Measurements from ENCODE around the gene KDM8. TPM values are rescaled to one million over a fixed set of nuclear protein-coding genes. Genes with fewer than 3 reads are reported as not detected.
A peak's percentile ranks its signal among the peaks of the same experiment; 100 is the strongest.

Gene KDM8
- polyA plus RNA-seq, 4 donors = 6.7 to 9.9 (median 8.7) TPM

DNA sequence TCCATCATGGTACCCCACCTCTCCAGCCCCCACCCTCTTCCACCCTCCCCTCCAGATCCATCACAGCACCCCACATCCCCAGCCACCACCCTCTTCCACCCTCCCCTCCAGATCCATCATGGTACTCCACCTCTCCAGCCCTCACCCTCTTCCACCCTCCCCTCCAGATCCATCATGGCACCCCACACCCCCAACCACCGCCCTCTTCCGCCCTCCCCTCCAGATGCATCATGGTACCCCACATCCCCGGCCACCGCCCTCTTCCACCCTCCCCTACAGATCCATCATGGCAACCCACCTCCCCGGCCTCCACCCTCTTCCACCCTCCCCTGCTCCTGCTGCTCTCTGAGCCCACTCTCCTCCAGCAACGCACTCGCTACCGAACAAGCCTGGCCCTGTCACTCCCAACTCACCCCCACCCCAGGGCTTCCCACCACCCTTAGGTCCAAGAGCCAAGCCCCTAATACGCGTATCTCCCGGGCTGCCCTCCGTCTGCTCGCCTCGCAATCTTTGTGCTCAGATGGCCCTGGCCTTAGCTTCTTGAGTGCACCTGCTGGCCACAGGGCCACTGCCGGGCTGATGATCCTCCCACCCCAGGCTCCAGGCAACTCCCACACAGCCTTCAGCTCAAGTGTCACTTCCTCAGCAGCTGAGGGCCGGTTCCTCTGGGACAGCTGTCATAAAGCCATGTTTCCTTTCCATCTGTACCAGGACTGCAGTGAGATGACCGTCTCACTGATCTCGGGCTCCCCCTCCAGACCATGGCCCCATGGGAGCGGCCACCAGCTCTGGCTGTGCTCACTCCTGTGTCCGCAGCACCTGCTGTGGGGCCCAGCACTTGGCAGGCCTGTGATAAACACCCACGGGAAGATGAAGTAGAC, 25.5 kb downstream of the KDM8 start:
- peak in 1 of 4 donors; percentile 50 for DNase-seq (ENCODE audit: low read depth in 4 of 4, low spot score in 3 of 4)

DNA sequence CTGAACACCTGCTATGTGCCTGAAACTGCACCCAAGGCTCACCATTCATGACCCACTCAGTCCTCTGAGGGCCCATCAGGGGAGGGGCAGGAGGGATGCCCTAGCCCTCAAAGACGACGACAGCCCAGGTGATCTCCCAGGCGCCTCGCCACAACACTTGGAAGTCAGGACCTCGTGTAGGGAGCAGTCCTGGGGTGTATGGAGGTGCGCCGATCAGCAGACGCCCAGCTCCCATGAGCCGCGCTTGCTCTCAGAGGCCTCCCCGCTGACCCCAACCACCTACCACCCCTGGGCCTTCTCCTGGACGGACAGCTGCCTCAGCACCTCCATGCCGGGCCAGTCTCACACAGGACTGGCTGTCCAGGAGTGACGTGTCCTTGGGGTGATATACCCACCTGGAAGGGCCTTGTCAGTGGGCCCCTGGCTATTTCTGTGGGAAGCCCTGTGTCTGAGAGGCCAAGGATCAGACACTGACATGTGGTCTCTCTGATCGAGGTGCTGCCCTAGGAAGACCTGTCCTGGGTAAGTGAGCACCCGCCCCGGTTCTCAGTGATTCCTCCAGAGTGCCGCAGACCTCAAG, 26.7 kb downstream of the KDM8 start:
- DNase-seq (ENCODE audit: low read depth in 4 of 4, low spot score in 3 of 4) = no peak

DNA sequence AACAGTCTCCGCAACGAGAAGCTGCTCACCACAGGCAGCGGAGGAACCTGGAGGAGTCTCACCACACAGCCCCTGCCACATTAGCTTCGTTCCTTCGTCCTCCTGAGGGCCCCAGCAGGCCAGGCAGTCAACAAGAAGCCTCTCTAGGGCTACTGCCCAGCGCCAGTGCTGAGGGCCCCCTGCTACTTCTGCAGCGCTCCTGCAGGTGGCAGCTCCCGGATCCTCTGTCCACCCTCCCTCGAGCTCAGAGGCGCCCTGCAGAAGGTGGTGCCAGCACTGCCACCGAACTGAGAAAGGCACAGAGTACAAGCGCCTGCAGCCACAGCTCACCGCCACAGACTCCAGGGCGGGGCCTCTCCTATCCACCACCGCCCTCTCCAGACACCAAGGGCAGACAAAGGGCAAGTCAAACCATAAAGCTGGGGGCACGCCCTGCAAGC, 27.3 kb downstream of the KDM8 start:
- DNase-seq (ENCODE audit: low read depth in 4 of 4, low spot score in 3 of 4) = no peak

DNA sequence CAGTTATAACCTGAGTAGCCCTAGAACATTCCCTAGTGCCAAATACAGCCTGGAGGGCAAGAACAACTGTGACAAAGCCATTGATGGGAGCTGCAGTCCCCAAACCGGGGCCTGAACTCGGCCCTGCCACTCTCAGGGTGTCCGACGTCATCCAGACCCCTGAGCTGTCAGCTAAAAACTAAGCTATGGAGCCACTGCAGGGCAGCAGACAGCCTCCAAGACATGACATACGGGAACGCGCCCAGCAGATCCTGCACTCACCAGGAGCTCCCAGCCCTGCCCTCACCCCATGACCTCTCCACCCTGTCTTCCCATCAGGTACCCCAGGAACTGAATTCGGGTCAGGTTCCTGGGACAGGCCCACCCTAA, 28.4 kb downstream of the KDM8 start:
- DNase-seq (ENCODE audit: low read depth in 4 of 4, low spot score in 3 of 4) = no peak

DNA sequence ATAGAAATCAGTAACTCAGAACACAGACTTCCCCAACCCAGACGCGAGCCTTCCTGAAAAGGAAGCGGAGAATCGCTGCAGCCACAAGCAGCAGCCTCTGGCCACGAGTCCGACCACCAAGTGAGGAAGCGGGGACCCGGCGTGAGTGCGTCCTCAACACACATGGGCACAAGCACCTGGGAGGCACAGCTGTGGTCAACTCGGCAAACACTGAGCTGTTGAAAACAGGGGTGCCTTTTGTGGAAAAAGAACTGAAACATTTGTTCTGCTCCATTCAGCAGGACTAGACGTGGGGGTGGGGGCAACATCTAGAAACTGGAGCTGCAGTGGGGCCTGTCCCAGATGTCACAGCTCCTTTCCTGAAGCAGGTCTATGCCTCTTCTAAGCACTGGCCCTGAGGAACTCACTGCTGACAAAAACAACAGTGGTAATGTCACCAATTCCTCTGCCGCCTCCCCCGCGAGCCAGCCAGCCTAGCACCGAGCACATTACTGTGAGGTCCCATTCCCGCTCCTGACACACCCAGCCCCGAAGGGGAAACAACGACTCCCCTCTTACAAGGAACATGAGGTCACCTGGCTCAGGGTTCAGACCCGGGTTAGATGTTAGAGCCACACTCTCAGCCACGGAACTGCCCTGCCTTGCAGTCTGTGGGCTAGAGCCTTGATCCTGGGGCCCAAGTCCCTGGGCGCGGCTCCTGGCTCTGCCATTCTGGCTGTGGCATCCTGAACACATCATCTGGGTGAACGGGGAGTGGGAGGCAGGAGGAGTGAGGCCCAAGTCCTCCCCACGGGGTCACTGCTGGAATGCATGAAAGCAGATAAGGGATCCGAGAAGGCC, 29.0 kb downstream of the KDM8 start:
- no peak for DNase-seq (ENCODE audit: low read depth in 4 of 4, low spot score in 3 of 4)

DNA sequence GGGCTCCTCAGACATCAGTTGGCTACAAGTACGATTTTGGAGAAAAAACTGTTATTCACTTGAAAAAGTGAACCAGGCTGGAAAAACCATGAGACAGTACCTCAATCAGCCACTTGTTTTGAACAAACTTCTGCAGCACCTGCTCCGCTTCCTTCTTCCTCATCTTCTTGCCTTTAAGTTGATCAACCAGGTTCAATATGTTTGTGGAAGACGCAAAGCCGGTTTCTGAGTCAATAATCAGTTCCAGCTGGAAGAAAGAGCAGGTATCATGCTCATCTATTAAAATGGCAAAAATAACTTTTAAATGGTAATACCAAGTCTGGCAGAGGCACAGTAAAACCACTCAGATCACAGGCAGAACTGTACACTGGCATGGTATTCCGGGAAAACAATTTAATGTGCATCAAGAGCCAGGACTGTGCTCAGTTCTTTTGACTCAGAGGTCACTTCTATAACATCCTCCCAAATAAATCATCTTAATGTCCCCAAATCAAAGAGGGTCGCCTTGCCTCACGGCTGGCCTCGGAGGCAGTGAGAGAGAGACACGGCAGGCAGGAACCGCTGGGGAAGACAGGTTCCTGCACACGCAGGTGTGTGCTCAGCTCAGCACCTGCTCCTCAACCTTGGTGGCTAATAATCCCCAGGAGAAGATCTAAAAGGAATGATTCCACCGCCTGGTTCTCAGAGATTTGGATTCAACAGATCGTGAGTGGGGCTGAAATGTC, 29.7 kb downstream of the KDM8 start:
- DNase-seq (ENCODE audit: low read depth in 4 of 4, low spot score in 3 of 4) = no peak

DNA sequence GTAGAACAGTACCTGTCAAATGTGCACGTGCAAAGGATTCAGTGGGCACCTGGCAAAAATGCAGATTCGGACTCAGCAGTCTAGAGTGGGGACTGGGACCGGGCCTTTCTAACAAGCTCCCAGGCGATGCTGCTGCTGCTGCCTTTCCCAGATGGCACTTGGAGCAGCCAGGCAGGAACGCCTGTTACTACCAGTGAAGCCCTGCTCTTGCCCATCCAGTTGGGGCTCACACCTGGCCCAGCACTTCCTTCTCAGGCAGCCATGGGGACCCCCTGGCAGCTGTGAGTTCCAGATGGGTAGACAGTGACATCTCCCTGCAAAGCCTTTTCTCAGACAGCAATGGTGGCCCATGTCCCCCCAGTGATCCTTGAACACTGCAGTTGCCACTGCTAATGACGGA, 30.4 kb downstream of the KDM8 start:
- no peak for DNase-seq (ENCODE audit: low read depth in 4 of 4, low spot score in 3 of 4)

DNA sequence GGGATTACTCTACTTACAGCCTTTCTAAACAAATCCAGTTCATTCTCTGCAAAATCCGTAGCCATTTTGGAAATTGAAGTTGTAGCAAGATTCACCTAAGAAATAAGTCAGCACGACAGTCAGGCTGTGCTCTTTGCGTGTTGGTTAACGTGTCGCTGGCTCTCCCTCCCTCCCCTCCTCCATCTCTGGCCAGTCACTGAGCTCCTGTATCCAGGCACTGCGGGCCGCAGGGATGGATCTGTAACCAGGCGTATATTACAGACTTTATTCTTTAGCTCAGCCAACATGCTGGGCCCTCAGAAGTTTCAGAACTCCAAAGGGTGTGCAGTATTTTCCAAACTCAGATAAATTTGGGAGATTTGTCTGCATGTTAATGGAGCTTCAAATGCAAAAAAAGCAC, 30.8 kb downstream of the KDM8 start:
- DNase-seq (ENCODE audit: low read depth in 4 of 4, low spot score in 3 of 4) = no peak

DNA sequence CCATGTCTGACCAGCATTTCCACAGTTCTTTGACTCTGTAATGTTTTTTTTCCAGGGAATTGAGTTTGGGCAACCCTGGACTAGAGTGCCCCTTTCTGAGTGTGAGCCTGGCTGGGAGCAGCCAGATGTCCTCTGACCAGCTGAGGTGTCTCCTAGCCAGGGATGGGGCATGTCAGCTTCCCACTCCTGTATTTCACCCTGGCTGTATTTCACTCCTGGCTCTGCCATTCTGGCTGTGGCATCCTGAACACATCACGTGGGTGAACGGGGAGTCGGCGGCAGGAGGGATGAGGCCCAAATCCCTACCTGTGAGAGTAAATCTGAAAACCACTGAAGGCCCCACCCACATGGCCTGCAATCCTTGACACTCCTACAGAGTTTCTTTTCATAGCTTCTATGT, 31.3 kb downstream of the KDM8 start:
- no peak for DNase-seq (ENCODE audit: low read depth in 4 of 4, low spot score in 3 of 4)

DNA sequence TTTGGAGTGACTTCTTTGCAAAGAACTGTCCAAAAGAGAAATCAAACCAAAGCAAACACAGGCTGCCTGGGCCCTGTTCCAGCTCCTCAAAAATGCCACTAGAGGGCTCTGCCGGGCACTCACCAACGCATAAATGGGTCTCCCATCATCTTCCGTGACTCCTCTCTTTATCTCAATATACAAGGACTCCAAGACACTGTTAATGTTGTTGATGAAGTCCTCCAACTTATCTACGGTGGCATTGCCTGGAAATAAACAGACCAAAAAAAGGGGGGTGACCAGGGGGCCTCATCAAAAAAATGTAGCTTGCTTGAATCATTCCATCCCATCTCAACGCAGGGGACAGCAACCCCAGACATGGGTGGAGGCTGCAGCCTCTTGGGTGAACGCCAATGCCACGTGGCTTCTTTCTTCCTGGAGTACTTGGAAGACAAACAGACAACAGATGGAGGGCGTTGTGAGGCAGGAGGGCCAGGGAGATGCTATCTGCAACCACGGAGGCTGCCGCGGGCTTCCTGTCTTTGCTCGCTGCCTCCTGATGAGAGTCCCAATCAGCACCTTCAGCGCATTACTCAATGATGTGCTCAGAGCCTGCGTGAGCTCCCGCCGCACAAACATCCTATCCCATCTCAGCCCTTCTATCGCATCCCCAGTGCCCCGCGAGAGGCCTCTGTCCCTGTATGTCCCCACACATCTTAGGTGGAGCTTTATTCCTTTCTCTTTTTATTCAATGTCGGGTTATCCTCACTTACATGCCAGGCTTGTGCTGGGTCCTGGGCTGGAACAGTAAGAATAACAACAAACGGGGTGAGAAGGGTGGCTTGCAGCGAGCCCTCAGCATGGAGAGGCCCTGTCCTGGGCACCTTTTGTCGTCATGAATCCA, 32.0 kb downstream of the KDM8 start:
- DNase-seq (ENCODE audit: low read depth in 4 of 4, low spot score in 3 of 4) = no peak

DNA sequence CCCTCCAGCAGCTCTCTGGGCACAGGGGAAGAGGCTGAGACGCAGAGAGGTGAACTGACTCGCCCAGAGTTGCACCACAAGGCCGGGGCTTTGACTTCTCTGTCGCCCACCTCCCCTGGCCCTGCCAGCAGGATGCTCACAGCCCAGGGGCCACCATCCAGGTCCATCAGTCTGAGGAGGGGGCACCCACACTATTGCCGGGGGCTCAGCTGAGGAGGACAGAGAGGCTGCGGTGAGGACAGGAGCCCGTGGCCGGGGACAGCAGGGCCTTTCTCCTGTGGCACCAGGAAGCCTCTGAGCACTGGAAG, 32.6 kb downstream of the KDM8 start:
- DNase-seq (ENCODE audit: low read depth in 4 of 4, low spot score in 3 of 4) = no peak

DNA sequence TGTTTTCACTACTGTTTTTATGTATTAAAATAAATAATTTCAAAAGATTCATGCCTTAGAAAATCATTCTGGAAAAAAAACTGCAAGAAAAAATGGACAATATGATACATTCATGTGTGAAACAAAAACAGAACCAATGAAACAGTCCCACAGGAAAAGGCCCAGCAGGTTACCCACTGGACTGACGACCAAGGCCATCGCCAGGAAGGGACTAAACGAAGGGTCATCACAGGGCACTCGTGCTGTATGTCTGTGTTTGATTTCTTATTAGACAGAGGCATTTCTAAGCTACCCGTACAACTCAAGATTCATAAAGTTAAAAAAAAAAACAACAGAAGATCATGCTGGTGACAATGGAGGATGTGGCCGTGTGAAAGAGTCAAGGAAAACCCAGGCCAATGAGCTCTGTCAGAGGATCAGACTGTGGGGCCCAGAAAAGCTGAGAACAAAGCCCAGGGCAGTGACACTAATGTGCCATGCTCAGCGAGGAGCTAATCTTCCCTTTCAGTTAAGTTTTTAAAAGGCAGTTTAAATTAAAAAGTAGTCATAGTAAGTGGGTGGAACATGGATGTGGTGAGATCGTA, 33.4 kb downstream of the KDM8 start:
- DNase-seq (ENCODE audit: low read depth in 4 of 4, low spot score in 3 of 4) = no peak

DNA sequence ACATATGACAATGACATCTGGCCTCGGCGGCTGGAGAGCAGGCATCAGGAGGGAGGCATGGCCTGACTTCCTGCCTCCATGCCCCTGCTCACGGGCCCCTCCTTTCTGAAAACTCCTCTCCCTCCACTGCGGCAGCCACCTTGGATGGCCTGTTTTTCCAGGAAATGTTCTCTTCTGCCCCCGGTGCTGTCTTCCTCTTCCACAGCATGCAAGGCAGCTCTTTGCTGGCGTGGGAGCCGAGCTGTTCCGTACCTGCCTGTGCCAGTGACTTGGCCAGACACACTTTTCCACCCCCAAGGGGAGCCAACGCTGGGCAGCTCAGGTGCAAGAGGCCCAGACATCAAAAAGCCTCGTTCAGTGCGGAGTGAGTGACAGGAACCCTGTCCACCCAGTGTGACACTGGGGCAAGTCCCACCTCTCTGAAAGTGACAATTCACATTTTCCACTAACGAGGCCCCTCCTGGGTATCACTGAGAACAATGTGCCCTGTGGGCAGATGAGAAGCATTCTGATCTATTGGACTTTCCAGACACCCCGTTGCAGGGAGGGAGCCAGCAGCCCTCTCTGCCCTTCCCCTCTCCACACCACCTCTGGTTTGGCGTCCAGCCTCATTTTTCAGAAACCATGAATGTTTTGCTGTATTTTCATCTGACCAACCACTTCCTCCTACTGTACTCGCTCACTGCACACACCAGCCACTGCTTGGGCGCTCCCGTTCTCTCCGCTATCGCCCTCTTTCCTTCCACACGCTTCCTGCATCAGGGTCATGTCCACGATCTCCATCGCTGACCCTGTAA, 34.1 kb downstream of the KDM8 start:
- DNase-seq (ENCODE audit: low read depth in 4 of 4, low spot score in 3 of 4) = no peak

DNA sequence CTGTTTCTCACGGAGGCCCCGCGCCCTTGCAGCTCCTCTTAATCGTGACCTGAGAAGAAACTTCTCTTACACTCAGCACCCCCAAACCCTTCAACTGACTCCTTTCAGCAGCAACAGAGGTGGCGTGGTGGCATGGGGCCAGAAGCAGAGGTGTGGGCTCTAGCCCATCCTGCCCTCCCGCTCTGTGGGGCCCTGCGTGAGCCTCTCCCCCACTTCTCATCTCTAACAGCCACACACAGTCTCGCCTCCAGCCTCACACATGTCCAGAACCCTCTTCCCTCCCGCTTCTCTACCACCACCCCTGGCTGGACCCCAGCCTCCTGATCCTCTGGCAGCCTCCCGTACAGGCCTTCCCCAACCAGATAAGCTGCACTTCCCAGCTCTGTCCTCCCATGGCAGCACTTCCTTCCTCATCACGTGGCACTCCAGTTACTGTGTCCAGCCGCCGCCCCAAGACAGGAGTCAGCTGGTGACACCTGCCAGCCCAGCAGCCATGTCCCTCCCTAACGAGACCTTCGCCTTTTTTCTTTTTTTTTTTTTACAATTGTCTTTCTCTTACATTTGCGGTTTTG, 34.8 kb downstream of the KDM8 start:
- DNase-seq (ENCODE audit: low read depth in 4 of 4, low spot score in 3 of 4) = no peak

DNA sequence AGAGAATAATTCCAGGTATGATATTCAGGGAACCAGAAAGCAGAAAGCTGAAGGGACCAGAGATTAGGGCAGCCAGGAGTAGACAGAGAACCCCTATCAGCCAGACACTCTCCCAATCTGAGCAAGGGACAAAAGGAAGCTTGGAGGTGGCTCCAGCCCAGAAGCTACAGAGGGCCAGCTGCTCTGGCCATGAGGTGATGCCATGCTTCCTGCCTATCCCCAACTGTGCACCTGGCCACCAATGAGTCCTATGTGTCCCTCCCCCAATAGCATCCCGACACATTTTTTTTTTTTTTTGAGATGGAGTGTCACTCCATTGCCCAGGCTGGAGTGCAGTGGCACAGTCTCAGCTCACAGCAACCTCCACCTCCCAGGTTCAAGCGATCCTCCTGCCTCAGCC, 35.3 kb downstream of the KDM8 start:
- DNase-seq (ENCODE audit: low read depth in 4 of 4, low spot score in 3 of 4) = no peak

DNA sequence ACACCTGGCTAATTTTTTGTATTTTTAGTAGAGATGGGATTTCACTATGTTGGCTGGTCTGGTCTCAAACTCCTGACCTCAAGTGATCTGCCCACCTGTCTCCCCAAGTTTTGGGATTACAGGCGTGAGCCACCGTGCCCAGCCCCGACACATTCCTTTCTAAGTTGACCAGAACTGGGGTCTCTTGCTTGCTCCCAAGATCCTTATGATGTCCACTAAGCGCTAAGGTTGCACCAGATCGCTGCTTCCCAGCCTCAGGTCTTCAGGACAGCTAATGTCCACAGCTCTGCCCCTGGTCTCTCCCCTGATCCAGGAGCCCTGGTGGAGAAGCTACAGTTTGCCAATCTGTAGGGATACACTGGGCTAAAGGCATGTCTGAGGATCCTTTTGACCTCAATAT, 35.7 kb downstream of the KDM8 start:
- DNase-seq (ENCODE audit: low read depth in 4 of 4, low spot score in 3 of 4) = no peak

DNA sequence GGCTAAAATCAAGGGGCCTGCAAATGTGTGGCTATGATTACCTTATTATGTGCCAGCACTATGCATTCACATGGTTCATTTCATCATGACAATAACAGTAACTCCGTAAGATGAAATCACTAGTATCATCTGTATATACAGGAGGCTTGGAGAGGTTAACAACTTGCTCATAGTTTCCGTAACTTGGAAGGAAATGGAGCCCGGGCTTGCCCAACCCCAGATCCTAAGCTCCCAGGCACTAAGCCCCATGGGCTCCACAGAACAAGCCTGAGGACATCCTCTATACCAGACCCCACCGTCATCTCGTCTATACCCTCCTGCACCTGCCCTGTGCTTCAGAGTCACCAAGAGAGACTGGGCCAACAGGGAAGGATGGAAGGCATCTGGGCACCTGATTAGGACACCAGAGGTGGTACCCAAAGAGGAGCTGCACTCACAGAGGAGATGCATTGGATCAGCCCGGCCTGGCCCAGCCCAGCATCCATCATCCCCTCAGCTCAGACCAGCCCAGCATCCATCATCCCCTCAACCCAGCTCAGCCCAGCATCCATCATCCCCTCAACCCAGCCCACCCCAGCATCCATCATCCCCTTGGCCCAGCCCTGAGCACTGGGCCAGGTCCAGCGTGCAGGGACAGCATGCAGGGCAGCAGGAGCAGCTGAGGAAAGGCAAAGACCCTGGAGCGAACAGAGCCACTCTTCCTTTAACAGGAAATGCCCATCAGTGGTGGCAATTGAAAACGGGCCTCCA, 36.8 kb downstream of the KDM8 start:
- no peak for DNase-seq (ENCODE audit: low read depth in 4 of 4, low spot score in 3 of 4)
